GM21526 (cell line): ENCODE results near the gene NAT8L.

ENCODE experiments used
- ATAC-seq: cut with Tn5 transposase; IDR thresholded peaks from one replicate; pipeline ENCODE4 v1.9.1; 2021; ENCODE audit warnings: moderate library complexity; ENCODE audit not compliant: unreplicated experiment, low FRiP score

NAT8L gene

DNA sequence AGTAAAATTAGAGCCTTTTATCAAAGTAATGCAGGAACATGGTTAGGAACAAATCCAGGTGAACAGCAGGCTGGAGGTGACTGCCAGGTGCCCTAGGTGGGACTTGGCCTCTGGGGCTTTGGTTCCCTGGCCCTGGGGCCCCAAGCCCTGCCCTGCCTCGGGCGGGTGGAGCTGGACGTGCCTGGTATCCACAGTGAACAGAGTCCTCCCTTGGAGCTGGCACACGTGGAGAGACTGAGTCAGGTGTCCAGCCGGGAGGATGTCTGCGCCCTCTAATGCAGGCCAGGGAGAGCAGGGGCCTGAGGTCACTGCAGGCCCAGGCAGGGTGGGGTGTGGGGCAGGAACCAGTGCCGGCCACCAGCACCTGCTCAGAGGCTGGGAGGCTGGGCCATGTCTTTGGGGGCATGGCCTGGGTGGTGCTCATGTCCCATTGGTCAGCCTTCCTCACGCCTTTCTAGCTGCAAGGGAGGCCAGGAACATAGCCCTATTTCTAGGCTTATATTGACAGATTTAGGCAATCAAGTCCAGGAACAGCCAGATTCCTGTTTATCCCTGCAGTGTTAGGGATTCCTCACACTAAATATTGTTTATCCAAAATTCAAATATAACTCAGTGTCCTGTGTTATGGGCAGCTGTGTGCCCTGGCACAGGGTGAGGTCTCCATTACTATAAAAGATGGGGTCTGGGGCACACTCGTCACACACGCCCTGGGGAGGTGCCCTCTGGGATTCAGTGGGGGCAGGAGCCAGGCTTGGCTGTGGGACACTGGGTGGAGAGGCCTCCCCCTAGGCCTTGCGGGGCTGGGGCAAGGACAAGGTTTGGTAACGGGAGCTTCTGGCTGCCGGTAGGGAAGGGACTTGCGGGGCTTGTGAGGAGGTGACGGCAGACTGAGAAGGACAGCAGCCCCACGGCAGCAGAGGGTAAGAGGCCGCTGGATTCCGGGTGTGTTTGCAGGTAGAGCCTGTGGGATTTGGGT is 14.3 kb upstream of the NAT8L start:
- ATAC-seq = no peak

DNA sequence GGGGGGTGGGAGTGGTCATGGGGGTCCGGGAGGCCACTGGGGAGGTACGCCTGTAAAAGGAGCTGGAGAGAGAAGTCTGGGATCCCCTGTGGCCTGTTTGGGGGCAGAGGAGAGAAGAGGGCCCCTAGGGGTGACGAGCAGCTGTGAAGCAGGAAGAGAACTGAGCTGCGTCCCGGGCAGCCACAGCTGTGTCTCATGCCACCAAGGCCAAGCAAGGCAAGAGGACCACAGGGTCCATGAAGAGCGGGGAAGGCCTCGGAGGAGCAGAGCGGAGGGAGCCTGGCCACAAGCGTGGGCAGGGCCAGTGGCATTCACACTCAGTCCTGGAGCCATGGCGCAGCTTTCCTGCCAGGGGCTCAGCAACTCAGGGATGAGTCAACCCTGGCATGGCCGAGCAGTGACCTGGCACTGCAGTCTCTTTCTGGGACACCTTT is 13.6 kb upstream of the NAT8L start:
- no peak for ATAC-seq

- ATAC-seq = no peak
Measured at GRCh38 chr4:2046031-2046961, 12.8 kb upstream of the NAT8L start.

- ATAC-seq = no peak
Measured at GRCh38 chr4:2047031-2047660, 12.0 kb upstream of the NAT8L start.

GRCh38 chr4:2047781-2048581 is 11.1 kb upstream of the NAT8L start:
- no peak for ATAC-seq

GRCh38 chr4:2048831-2049230 is 10.3 kb upstream of the NAT8L start:
- ATAC-seq = no peak

DNA sequence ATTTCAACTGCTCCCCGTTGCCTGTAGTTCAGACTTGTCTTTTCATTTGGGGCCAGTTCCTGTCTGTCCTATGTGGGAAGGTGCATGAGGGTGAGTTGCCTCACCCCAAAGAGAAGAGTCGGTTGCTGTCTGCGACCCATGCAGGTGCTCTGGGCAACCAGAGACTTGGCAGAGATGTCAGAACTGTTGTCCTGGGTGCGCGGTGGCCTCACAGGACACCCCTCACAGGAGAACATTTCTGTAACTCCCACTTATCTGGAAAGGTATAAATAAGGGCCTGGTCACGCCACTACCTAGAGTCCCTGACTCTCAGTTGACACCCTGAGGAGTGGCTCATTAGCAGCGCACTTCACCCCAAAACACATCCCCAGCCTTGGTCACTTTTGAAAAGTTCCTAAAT is 9.7 kb upstream of the NAT8L start:
- ATAC-seq = no peak

GRCh38 chr4:2049811-2050210 is 9.3 kb upstream of the NAT8L start:
- ATAC-seq = no peak

GRCh38 chr4:2051086-2051485 is 8.0 kb upstream of the NAT8L start:
- no peak for ATAC-seq

- no peak for ATAC-seq
Measured at GRCh38 chr4:2054217-2054616, 4.9 kb upstream of the NAT8L start.

- ATAC-seq = no peak
Measured at GRCh38 chr4:2057382-2058065, 1.6 kb upstream of the NAT8L start.

DNA sequence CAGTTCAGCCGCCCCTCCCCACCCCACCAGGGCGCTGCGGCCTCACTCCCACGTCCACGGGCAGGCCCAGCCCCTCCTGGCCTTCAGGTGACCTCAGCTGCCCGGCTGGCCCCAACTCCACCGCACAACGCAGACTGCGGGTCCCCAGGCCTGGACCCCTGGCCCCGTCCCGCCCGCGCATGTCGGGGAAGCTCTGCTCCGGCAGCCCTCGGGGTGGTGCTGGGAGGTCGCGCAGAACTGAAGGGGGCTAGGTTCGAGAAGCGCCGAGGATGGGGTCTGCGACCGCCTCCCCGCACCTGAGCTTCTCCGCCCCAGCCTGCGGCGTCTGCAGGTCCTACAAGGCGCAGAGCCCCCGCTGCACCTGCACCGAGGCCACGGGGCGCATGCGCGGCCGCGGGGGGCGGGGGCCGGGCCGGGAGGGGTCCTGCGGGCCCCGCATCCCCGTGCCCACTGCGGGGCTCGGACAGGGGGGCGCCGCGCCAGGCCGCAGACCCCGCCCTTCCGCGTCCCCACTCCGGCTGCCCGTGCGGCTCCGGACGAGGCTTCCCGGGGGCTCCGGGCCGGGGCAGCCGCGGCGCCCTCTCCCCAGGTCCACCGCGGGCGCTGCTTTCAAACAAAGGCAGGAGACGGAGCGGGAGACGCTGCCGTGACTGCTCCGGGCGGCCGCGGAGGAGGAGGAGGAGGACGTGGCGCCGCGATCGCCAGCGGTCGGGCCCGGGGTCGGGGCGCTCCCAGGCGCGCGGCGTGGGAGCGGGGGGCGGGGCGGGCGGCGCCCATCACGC is 672 bp upstream of the NAT8L start:
- no peak for ATAC-seq

DNA sequence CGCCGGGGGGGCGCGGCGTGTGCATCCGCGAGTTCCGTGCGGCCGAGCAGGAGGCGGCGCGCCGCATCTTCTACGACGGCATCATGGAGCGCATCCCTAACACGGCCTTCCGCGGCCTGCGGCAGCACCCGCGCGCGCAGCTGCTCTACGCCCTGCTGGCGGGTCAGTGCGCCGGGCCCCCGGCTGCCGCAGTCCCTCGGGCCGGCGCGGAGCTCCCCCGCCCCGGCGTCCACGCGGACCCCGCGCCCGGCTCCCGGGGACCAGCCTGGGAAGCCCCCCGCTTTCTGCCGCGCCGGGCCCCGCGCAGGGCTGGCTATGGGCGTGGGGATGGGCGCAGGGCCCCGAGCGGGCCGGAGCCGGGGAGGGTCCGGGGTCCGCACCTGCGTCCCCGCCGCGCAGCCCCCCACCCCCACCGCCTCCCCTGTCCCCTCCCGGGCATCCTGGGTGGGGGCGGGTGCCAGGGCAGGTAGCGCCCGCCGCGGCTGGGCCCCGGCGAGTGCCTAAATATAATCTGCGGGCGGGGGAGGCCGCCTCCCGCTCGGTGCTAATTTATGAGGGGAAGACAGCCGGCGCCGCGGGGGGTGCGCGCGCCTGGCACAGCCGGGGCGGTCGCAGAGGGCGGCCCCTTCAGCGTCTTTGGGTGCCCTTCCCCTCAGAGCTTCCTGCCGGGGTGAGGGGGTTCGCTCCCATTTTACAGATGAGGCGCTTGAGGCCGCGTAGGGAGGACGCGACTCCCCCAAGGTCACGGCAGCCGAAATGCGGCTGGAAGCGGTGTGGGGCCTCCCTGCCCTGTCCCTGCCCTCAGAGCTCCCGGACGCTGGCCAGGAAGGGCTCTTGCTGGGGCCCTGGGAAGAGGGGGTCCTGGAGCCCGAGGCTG is 837 bp downstream of the NAT8L start:
- ATAC-seq = no peak

- ATAC-seq = no peak
Measured at GRCh38 chr4:2060611-2061185, 1.6 kb downstream of the NAT8L start.

DNA sequence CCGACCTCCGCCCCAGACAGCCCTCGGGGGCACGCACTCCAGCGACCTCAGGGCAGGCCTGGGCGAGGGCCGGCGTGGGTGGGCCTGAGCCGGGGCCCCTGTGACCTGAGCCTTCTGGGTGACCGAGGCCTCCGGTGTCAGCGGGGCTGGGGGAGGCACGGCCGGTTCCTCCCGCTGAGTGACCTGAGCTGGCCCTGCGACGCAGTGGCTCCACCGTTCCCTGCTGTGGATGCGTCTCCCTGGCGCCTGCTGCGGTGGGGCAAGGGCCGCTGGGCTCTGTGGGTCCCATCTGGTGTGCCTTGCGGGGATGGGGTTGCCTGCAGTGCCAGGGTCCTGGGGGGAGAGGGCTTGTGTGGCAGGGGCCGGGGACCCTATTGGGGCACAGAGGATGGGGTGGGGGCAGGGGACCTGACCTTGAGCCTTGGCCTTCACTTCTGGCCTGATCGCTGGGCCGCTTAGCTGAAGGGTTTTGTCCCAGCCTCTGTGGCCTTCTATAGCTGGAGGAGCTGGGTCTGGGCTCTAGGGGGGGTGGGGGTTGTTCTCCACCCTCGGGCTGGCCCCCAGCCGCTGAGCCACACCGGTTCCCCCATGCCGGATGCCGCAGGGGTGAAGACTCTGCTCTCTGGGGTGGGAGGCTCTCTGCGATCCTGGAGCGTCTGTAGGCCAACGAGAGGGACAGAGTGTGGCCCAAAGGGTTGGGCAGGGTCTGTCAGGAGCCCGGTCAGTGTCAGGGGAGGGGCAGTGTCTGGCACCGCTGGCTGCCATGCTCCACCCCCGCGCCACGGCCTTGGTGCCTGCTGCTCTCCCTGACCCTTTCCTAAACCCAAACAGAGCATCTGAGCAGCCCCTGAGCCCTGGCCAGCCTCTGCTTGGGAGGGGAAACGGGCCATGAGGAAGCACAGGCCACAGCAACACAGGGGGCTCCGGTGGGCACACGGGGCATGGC is 2.3 kb downstream of the NAT8L start:
- no peak for ATAC-seq

DNA sequence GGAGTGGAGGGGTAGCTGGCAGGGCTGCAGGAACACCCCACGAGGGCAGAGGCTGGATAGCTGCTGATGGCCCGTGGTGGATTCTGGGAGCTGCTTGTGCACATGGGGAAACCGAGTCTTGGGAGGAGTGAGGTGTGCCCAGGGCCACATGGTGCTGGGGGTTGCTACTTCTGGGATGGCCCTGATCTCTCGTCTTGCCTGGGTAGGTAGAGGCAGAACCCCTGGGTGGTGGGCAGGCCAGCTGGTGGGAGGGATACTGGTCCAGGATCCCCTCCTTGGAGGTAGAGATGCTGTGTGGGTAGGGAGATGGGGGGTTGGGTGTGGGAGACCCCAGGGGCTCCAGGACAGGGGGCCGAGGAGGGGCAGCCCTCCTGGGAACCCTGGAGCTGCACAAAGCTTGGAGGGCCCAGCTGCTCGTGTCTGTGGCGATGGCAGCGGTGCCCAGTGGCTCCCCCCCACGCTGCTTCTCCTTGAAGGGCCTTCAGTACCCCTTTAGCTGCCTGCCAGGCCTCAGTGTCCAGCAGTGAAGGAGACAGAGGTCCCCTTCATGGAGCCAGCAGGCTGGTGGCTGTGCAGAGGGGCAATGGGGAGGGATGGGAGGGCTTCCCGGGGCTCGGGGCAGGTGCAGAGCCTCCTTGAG is 3.2 kb downstream of the NAT8L start:
- no peak for ATAC-seq
